ENCODE data around the gene SPTBN4. TPM values are rescaled to one million over a fixed set of nuclear protein-coding genes. Genes with fewer than 3 reads are reported as not detected.
A peak's percentile ranks its signal among the peaks of the same experiment; 100 is the strongest.

SPTBN4 gene
- total and polyA plus RNA-seq, 2 donors (not counting 1 experiment from before 2014, with no cell fraction given) = 0.03 to 0.67 TPM

GRCh38 chr19:40592170-40592569 is 125.4 kb downstream of the SPTBN4 start:
- Mint-ChIP-seq H3K27ac (peak overlapping the region; percentile 8), H3K9me3 (ENCODE audit: insufficient read depth) (no peaks in the 10 kb centered on the region), H3K27me3 (peaks cover 4% of the 10 kb centered on the region), H3K4me1 (peaks cover 2% of the 10 kb centered on the region), H3K4me3 (no peak overlapping the region)
- POLR2A ChIA-PET = no interaction called here
- intact Hi-C loops (cut with micrococcal nuclease) = no loop called here
- CTCF ChIA-PET = interaction anchor here (1.0 to 2.4 kb wide), 2 partner anchors 11 to 44 kb away, joined by 3 to 10 read pairs; no protein-coding TSS in a partner anchor
- Histone ChIP-seq H3K9ac (ENCODE audit: low read length) (no peak overlapping the region), H3K4me3 (ENCODE audit: control extremely low read depth in 1 of 5, extremely low read depth in 1 of 5, insufficient read depth in 1 of 5, low read depth in 2 of 5, low read length in 4 of 5) (no peak overlapping the region), H3K27me3 (replicated peaks in 1 of 4; ENCODE audit: control extremely low read depth in 1 of 4, control insufficient read depth in 3 of 4, insufficient read depth in 4 of 4, low read length in 3 of 4) (peaks cover 0 to 16% (median 5%) of the 10 kb centered on the region in 4 experiments), H3K36me3 (replicated peaks in 1 of 2; ENCODE audit: control extremely low read depth in 1 of 2, control insufficient read depth in 1 of 2, extremely low read depth in 1 of 2, insufficient read depth in 2 of 2, low read length in 1 of 2) (peaks cover 0 to 23% of the 10 kb centered on the region in 2 experiments), H3K79me2 (ENCODE audit: control insufficient read depth, insufficient read depth, low read length) (no peaks in the 10 kb centered on the region), H4K20me1 (ENCODE audit: control insufficient read depth, insufficient read depth, low read length, poor library complexity, severe bottlenecking) (no peaks in the 10 kb centered on the region), H3K4me2 (replicated peaks; ENCODE audit: low read depth, low read length, poor library complexity, severe bottlenecking) (no peak overlapping the region), H2AFZ (ENCODE audit: insufficient read depth, low read depth, low read length, poor library complexity, severe bottlenecking) (no peak overlapping the region), H3K4me1 (ENCODE audit: control insufficient read depth in 2 of 2, insufficient read depth in 2 of 2, low read length in 2 of 2) (peaks cover 5 to 7% of the 10 kb centered on the region in 2 donors), H3K27ac (ENCODE audit: low read length in 2 of 2) (no peak overlapping the region), H3K9me3 (ENCODE audit: control extremely low read depth in 1 of 3, control insufficient read depth in 2 of 3, insufficient read depth in 1 of 3, low read length in 2 of 3) (peaks cover 0 to 13% (median 2%) of the 10 kb centered on the region in 3 donors)
- peak; percentile 55 for ATAC-seq (ENCODE audit: low read depth)
- TF ChIP-seq, protein P1, sequence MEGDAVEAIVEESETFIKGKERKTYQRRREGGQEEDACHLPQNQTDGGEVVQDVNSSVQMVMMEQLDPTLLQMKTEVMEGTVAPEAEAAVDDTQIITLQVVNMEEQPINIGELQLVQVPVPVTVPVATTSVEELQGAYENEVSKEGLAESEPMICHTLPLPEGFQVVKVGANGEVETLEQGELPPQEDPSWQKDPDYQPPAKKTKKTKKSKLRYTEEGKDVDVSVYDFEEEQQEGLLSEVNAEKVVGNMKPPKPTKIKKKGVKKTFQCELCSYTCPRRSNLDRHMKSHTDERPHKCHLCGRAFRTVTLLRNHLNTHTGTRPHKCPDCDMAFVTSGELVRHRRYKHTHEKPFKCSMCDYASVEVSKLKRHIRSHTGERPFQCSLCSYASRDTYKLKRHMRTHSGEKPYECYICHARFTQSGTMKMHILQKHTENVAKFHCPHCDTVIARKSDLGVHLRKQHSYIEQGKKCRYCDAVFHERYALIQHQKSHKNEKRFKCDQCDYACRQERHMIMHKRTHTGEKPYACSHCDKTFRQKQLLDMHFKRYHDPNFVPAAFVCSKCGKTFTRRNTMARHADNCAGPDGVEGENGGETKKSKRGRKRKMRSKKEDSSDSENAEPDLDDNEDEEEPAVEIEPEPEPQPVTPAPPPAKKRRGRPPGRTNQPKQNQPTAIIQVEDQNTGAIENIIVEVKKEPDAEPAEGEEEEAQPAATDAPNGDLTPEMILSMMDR (IDR thresholded peaks at IDR 0.05) = no peak
- TF ChIP-seq EZH2 (IDR thresholded peaks at IDR 0.05; ENCODE audit: borderline replicate concordance, insufficient read depth, low read depth, low read length, poor library complexity, severe bottlenecking) = no peak
- WGBS (ENCODE audit: insufficient coverage) = 90% methylated on average over 2 of the region's 4 CpGs
- peak; percentile 57 for DNase-seq

GRCh38 chr19:40594255-40594654 is 127.5 kb downstream of the SPTBN4 start:
- Histone ChIP-seq H4K20me1 (ENCODE audit: control insufficient read depth, insufficient read depth, low read length, poor library complexity, severe bottlenecking) (no peaks in the 10 kb centered on the region), H3K79me2 (ENCODE audit: control insufficient read depth, insufficient read depth, low read length) (no peaks in the 10 kb centered on the region), H3K27me3 (replicated peaks in 1 of 4; ENCODE audit: control extremely low read depth in 1 of 4, control insufficient read depth in 3 of 4, insufficient read depth in 4 of 4, low read length in 3 of 4) (peaks cover 0 to 36% (median 19%) of the 10 kb centered on the region in 4 experiments), H3K9ac (ENCODE audit: low read length) (no peak overlapping the region), H3K36me3 (replicated peaks in 1 of 2; ENCODE audit: control extremely low read depth in 1 of 2, control insufficient read depth in 1 of 2, extremely low read depth in 1 of 2, insufficient read depth in 2 of 2, low read length in 1 of 2) (peaks cover 0 to 5% of the 10 kb centered on the region in 2 experiments), H3K9me3 (ENCODE audit: control extremely low read depth in 1 of 3, control insufficient read depth in 2 of 3, insufficient read depth in 1 of 3, low read length in 2 of 3) (peaks cover 0 to 17% (median 2%) of the 10 kb centered on the region in 3 donors), H3K4me1 (ENCODE audit: control insufficient read depth in 2 of 2, insufficient read depth in 2 of 2, low read length in 2 of 2) (peaks cover 23 to 28% of the 10 kb centered on the region in 2 donors), H3K27ac (ENCODE audit: low read length in 2 of 2) (no peak overlapping the region), H3K4me3 (ENCODE audit: control extremely low read depth in 1 of 5, extremely low read depth in 1 of 5, insufficient read depth in 1 of 5, low read depth in 2 of 5, low read length in 4 of 5) (no peak overlapping the region), H2AFZ (ENCODE audit: insufficient read depth, low read depth, low read length, poor library complexity, severe bottlenecking) (no peak overlapping the region), H3K4me2 (replicated peaks; ENCODE audit: low read depth, low read length, poor library complexity, severe bottlenecking) (no peak overlapping the region)
- Mint-ChIP-seq H3K9me3 (ENCODE audit: insufficient read depth) (no peaks in the 10 kb centered on the region), H3K27me3 (peaks cover 19% of the 10 kb centered on the region), H3K27ac (no peak overlapping the region), H3K4me3 (no peak overlapping the region), H3K4me1 (peaks cover 16% of the 10 kb centered on the region)
- ChIA-PET CTCF (interaction anchor here (0.9 to 2.0 kb wide), 3 partner anchors 9 to 40 kb away, joined by 3 to 7 read pairs (median 3); no protein-coding TSS in a partner anchor), POLR2A (no interaction called here)
- ATAC-seq (ENCODE audit: low read depth) = no peak
- TF ChIP-seq, protein P1 (IDR thresholded peaks at IDR 0.05) = no peak
- no peak for TF ChIP-seq EZH2 (IDR thresholded peaks at IDR 0.05; ENCODE audit: borderline replicate concordance, insufficient read depth, low read depth, low read length, poor library complexity, severe bottlenecking)
- no peak for DNase-seq
- intact Hi-C loops (cut with micrococcal nuclease) = no loop called here
- WGBS (ENCODE audit: insufficient coverage) = 52% methylated on average over 7 of the region's 8 CpGs

Measured in B cell (primary cell).